ENCODE data around the gene STAP1. TPM values are rescaled to one million over a fixed set of nuclear protein-coding genes. Genes with fewer than 3 reads are reported as not detected.

Gene STAP1
- total and polyA plus RNA-seq, 2 donors (not counting 1 experiment from before 2014, with no cell fraction given) = not detected

- no peak overlapping the region for H3K4me2 ChIP-seq (ENCODE audit: extremely low read depth, insufficient read depth, low read length)
- no peaks in the 10 kb centered on the region for H3K36me3 ChIP-seq (ENCODE audit: control insufficient read depth, insufficient read depth, low read length)
- no peak overlapping the region for H3K4me3 ChIP-seq (replicated peaks in 1 of 4; ENCODE audit: control extremely low read depth in 1 of 4, insufficient read depth in 1 of 4, low read depth in 3 of 4, low read length in 4 of 4)
- no peaks in the 10 kb centered on the region for H3K9me3 ChIP-seq (ENCODE audit: control insufficient read depth, insufficient read depth, low read depth, low read length)
- TF ChIP-seq EZH2 (IDR thresholded peaks at IDR 0.05; ENCODE audit: low read length, missing control alignments) (no peak), CTCF (conservative IDR thresholded peaks at IDR 0.05 in 1 of 2, IDR thresholded peaks at IDR 0.05 in 1 of 2; ENCODE audit: low read depth in 1 of 2, low read length in 2 of 2) (no peak)
- no peak overlapping the region for H3K9ac ChIP-seq (ENCODE audit: insufficient read depth, low read length)
- no peak overlapping the region for H3K27ac ChIP-seq (ENCODE audit: insufficient read depth, low read length)
- no peaks in the 10 kb centered on the region for H4K20me1 ChIP-seq (ENCODE audit: control insufficient read depth, extremely low read depth, insufficient read depth, low read length)
- no peak overlapping the region for H2AFZ ChIP-seq (ENCODE audit: low read length)
- H3K4me1 ChIP-seq (ENCODE audit: control insufficient read depth, extremely low read depth, insufficient read depth, low read length) = no peaks in the 10 kb centered on the region
- no peaks in the 10 kb centered on the region for H3K27me3 ChIP-seq (ENCODE audit: control insufficient read depth, insufficient read depth, low read length)
- H3K79me2 ChIP-seq (ENCODE audit: control insufficient read depth, insufficient read depth, low read length) = no peaks in the 10 kb centered on the region
- DNase-seq (ENCODE audit: low read depth in 2 of 2) = no peak
These were observed 4.4 kb upstream of the STAP1 start for GRCh38 chr4:67554096-67554495.

GRCh38 chr4:67555447-67555846 lies 3.1 kb upstream of the STAP1 start:
- Histone ChIP-seq H3K4me2 (ENCODE audit: extremely low read depth, insufficient read depth, low read length) (no peak overlapping the region), H2AFZ (ENCODE audit: low read length) (no peak overlapping the region), H4K20me1 (ENCODE audit: control insufficient read depth, extremely low read depth, insufficient read depth, low read length) (no peaks in the 10 kb centered on the region), H3K79me2 (ENCODE audit: control insufficient read depth, insufficient read depth, low read length) (no peaks in the 10 kb centered on the region), H3K4me3 (replicated peaks in 1 of 4; ENCODE audit: control extremely low read depth in 1 of 4, insufficient read depth in 1 of 4, low read depth in 3 of 4, low read length in 4 of 4) (no peak overlapping the region), H3K9me3 (ENCODE audit: control insufficient read depth, insufficient read depth, low read depth, low read length) (no peaks in the 10 kb centered on the region), H3K27ac (ENCODE audit: insufficient read depth, low read length) (no peak overlapping the region), H3K27me3 (ENCODE audit: control insufficient read depth, insufficient read depth, low read length) (no peaks in the 10 kb centered on the region), H3K4me1 (ENCODE audit: control insufficient read depth, extremely low read depth, insufficient read depth, low read length) (no peaks in the 10 kb centered on the region), H3K36me3 (ENCODE audit: control insufficient read depth, insufficient read depth, low read length) (no peaks in the 10 kb centered on the region), H3K9ac (ENCODE audit: insufficient read depth, low read length) (no peak overlapping the region)
- TF ChIP-seq CTCF (conservative IDR thresholded peaks at IDR 0.05 in 1 of 2, IDR thresholded peaks at IDR 0.05 in 1 of 2; ENCODE audit: low read depth in 1 of 2, low read length in 2 of 2) = no peak
- TF ChIP-seq EZH2 (IDR thresholded peaks at IDR 0.05; ENCODE audit: low read length, missing control alignments) = no peak
- no peak for DNase-seq (ENCODE audit: low read depth in 2 of 2)

GRCh38 chr4:67556436-67556835 lies 2.1 kb upstream of the STAP1 start:
- no peak overlapping the region for H3K4me3 ChIP-seq (replicated peaks in 1 of 4; ENCODE audit: control extremely low read depth in 1 of 4, insufficient read depth in 1 of 4, low read depth in 3 of 4, low read length in 4 of 4)
- H3K27ac ChIP-seq (ENCODE audit: insufficient read depth, low read length) = no peak overlapping the region
- H3K36me3 ChIP-seq (ENCODE audit: control insufficient read depth, insufficient read depth, low read length) = no peaks in the 10 kb centered on the region
- H4K20me1 ChIP-seq (ENCODE audit: control insufficient read depth, extremely low read depth, insufficient read depth, low read length) = no peaks in the 10 kb centered on the region
- H3K4me2 ChIP-seq (ENCODE audit: extremely low read depth, insufficient read depth, low read length) = no peak overlapping the region
- H3K9me3 ChIP-seq (ENCODE audit: control insufficient read depth, insufficient read depth, low read depth, low read length) = no peaks in the 10 kb centered on the region
- no peaks in the 10 kb centered on the region for H3K4me1 ChIP-seq (ENCODE audit: control insufficient read depth, extremely low read depth, insufficient read depth, low read length)
- DNase-seq (ENCODE audit: low read depth in 2 of 2) = no peak
- no peaks in the 10 kb centered on the region for H3K79me2 ChIP-seq (ENCODE audit: control insufficient read depth, insufficient read depth, low read length)
- TF ChIP-seq EZH2 (IDR thresholded peaks at IDR 0.05; ENCODE audit: low read length, missing control alignments) (no peak), CTCF (conservative IDR thresholded peaks at IDR 0.05 in 1 of 2, IDR thresholded peaks at IDR 0.05 in 1 of 2; ENCODE audit: low read depth in 1 of 2, low read length in 2 of 2) (no peak)
- H3K9ac ChIP-seq (ENCODE audit: insufficient read depth, low read length) = no peak overlapping the region
- no peaks in the 10 kb centered on the region for H3K27me3 ChIP-seq (ENCODE audit: control insufficient read depth, insufficient read depth, low read length)
- H2AFZ ChIP-seq (ENCODE audit: low read length) = no peak overlapping the region

Data from fibroblast of lung (primary cell).